ENCODE measurements around the gene FBXO39. TPM values are rescaled to one million over a fixed set of nuclear protein-coding genes. Genes with fewer than 3 reads are reported as not detected.
"Not testable (repeated sequence)": the region's sequence is repeated elsewhere in the genome, so short reads cannot be mapped to it uniquely, and the experiment has no call there.

Gene FBXO39
- total RNA-seq (2014; rRNA removed; shearing (Covaris generic)), result not detected in 2 replicates

DNA sequence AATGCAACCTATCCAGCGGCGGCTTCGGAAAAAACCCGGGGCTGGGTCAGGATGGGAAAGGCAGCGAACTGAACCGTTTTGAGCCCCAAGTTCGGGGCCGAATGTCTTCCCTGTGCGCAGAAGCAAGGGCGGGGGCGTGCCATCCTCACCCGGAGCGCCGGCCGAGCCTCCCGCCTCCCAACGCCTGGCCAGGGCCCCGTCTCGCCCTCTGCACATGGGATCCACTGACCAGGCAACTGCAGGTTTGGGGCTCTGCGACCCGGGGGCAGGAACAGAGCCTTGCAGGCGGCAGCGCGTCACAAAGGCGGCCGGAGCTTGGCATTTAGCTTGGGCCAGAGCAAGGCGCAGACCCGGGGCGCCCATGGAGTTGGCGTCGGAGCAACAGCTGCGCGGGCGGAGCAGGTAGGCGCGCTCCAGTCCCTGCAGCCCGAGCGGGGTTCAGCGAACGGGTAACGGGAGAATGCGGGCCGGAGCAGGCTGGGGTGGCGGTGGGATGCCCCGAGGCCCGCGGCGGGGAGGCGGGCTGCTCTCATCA is at the start of gene FBXO39:
Gene FBXO39 (plus strand): TSS at position 345 of the 535 bp plus-strand sequence. CDS start 3,654 bp downstream, outside the sequence.
- DNase-seq (ENCODE audit: low read depth), result no peak

DNA sequence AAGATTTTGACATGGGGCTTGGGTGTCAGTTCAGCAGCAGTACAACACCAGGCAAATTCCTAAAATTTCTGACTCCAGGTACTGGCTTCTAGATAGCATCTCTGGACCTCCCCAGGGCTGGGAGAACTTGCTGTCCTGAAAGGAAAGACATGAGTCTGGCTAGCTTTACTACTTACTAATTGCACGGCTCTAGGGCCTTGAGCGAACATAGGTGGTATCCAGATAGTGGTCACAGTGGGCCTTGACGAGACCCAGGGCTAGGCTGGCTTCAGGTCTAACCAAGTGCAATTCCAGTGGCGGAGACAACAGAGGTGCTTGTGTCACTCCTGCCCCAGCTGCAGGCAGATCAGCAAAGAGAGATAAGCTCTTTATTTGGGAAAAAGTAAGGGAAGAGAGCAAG is 46.5 kb upstream of the FBXO39 start:
- no peak for DNase-seq (ENCODE audit: low read depth)

- not testable (repeated sequence) for DNase-seq (ENCODE audit: low read depth)
Measured at GRCh38 chr17:6746665-6747064, 29.4 kb upstream of the FBXO39 start.

DNA sequence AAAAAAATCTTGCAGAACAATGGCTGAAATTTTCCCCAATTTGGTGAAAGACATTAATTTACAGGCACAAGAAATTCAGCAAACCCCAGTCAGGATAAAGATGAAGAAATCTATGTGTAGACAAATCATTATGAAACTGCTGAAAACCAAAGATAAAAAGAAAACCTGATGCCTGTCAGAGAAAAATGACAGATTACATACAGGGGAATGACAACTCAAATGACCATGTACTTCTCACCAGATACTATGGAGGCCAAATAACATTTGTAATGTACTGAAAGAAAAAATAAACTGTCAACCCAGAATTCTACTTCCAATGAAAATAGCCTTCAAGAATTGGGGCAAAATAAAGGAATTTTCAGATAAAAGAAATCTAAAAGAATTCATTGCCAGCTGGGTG is 27.4 kb upstream of the FBXO39 start:
- no peak for DNase-seq (ENCODE audit: low read depth)

DNA sequence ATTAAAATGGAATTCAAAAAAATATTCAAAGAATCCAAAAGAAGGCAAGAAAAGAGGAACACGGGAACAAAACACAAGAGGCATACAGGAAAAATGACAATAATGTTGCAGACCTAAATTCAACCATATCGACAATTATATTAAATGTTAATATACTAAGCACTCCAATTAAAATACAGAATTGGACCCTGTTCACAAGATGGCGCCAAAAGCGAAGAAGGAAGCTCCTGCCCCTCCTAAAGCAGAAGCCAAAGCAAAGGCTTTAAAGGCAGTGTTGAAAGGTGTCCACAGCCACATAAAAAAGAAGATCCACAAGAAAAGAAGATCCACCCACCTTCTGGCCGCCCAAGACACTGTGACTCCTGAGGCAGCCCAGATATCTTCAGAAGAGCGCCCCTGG is 26.5 kb upstream of the FBXO39 start:
- no peak for DNase-seq (ENCODE audit: low read depth)

DNA sequence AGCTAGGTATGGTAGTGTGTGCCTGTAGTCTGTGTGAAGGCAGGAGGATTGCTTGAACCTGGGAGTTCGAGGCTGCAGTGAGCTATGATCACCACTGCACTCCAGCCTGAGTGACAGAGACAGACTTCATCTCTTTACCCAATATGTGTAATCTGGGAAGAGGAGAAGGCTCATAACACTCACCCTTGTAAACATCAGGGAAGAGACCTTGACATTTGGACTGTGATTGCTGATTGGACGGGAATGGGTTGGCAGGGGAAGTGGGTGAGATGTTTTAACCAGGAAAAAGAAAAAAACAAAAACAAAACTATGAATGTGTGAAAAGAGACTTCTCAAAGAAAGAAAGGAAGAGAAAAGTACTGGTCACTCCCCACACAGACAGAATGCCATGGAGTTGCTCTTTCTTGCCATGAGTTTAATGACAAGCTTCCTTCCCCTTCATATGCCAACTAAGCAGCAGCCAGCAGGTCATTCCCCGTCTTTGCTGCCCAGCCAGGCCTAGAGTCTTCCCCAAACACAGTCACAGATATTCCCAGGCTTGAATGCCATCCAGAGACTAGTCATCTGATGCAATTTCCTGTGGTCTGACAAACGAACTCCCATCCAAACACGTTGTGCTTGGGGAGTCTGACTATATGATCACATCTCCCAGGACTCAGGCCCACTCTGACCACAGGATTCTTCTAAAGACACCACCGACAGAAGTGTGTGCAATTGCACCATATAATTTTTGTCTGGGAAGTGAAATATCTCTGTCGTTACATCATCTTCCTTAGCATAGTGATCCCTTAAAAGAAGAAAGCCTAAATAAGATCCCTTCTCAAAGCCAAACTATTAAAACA is 23.7 kb upstream of the FBXO39 start:
- peak; percentile 96 for DNase-seq (ENCODE audit: low read depth)

DNA sequence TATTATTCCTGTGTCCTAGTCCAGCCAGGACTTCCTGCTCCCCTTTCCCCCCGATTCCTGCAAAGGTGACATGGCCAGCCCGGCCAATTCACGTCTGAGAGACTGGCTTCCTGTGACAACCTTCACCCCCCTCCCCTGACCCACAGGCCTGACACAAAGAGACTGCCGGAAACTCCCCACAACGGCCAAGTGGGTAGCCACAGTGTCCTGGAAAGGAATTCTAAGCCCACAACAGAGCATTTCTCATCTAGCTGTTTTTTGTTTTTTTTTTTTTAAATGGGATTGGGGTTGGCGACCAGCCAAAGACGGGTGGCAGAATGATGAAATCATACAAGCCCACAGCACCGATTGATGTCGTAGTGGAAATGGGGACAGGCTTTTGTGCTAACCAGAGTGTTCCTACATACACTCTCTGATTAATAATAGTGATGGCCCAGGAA is 23.0 kb upstream of the FBXO39 start:
- DNase-seq (ENCODE audit: low read depth), result peak; percentile 91

DNA sequence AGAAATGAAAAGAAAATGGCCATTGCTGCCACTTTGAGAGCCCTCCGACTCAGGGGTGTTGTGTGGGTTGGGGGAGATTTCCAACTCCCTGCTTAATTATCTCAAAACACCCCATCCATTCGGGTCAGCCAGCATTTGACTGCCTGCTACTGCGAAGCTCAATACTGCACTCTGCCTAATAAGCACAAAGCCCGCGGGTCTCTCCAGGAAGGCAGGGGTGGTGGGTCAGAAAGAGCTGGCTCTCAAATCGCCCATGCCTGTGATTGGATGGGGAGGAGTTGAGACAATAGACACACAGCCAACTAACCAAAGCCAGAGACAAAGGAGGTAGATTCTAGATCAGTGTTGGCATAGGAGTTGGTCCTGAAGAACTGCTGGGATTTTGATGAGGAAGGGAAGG is 22.5 kb upstream of the FBXO39 start:
- no peak for DNase-seq (ENCODE audit: low read depth)

- peak; percentile 7 for DNase-seq (ENCODE audit: low read depth)
Measured at GRCh38 chr17:6755281-6755680, 20.7 kb upstream of the FBXO39 start.

DNA sequence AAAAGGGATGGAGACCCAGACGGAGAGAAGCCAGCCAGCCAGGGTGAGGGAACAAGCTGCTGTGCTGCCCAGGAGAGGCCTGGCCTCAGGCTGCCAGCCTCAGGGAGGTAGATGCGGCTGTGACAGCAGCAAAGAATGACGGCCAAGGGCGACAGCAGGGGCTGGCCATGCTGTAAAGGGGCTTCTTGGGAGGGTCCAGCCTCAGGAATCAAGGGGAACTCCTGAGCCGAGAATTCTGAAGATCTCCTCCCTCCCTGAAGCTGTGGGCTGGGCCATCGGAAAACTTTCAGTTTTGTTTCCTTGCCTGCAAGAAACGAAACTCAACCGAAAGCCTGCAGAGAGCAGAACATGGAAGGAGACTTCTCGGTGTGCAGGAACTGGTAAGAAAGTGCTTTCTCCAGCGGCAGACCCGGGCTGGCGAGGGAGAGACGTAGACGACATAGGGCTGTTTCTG is 20.3 kb upstream of the FBXO39 start, which contains the start of gene XAF1:
Gene XAF1 (plus strand): TSS at position 316 of the 454 bp plus-strand sequence. CDS start 33 bp downstream, at position 349.
- DNase-seq (ENCODE audit: low read depth), result peak; percentile 66

- DNase-seq (ENCODE audit: low read depth), result no peak
Measured at GRCh38 chr17:6756425-6757031, 19.5 kb upstream of the FBXO39 start.

- DNase-seq (ENCODE audit: low read depth), result no peak
Measured at GRCh38 chr17:6757747-6758146, 18.3 kb upstream of the FBXO39 start.

DNA sequence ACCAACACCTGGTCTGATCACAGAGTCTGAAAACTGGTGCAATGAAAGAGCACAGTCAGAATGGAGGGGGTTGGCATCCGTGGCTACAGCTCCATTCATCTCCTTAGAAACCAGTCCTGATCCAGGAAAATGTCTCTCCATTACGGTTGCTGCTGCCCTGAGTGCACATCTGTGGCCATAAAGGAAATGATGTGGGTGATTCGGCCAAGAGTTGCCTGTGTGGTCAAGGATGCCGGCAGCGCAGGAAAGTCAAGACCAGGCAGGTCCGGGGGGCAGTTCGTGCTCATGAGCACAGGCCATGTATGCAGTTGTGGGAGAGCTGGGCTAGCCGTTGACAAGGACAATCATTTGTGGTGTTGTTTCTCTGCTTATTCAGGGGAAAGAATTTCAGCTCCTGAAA is 14.2 kb upstream of the FBXO39 start:
- DNase-seq (ENCODE audit: low read depth), result no peak

DNA sequence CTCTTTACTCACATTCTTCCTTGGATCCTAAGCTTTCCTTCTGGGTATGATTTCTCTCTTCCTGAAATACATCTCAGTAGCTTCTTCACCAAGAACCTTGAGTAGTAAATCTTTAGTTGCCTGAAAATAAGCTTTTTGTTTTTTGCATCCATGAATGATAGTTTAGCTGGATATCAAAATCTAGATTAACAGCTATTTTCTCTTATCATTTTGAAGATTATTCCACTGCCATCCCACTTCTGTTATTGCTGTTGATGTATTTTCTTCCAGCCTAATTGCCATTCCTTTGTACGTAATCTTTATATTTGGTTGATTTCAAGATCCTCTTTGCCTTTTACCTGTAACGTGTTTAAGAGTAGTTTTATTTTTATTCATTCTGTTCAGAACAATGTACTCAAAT is 7.6 kb upstream of the FBXO39 start:
- no peak for DNase-seq (ENCODE audit: low read depth)

DNA sequence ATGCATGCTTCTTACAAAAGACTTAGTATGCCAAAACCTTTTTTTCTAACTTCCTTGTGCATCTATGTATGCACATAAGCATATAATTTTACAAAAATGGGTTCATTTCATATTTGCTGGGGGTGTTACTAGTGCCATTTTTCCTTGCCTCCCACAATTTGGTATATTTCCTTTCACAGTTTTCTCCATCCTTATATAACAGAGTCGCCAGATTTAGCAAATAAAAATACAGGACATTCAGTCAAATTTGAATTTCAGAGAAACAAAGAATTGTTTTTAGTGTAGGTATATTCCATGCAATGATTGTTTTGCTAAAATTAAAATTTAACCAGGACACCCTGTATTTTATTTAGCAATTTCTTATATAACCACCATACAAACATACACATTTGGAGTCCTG is 4.0 kb upstream of the FBXO39 start:
- no peak for DNase-seq (ENCODE audit: low read depth)

GRCh38 chr17:6774906-6775305 is 1.1 kb upstream of the FBXO39 start:
- DNase-seq (ENCODE audit: low read depth), result not testable (repeated sequence)

DNA sequence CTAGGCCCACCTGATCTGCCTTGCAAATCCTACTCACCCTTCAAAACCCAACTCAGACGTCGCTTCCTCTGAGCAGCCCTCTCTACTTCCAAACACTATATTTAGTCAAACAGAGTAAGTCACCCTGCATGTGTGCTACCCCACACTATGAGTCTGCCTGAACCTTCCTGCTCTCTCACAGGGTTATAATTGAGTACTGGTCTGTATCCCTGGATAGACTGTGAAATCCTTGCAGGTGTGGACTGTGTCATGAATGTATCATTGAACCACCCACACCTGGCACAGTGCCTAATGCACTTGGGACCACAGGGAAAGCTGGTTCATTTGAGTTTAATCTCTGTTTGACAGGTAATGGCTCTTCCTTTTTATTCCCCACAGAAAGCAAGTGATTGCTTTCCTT is 3.4 kb downstream of the FBXO39 start:
- DNase-seq (ENCODE audit: low read depth), result no peak

GRCh38 chr17:6780001-6780400 is 4.0 kb downstream of the FBXO39 start:
- DNase-seq (ENCODE audit: low read depth), result no peak

GRCh38 chr17:6780886-6781285 is 4.9 kb downstream of the FBXO39 start:
- DNase-seq (ENCODE audit: low read depth), result no peak

DNA sequence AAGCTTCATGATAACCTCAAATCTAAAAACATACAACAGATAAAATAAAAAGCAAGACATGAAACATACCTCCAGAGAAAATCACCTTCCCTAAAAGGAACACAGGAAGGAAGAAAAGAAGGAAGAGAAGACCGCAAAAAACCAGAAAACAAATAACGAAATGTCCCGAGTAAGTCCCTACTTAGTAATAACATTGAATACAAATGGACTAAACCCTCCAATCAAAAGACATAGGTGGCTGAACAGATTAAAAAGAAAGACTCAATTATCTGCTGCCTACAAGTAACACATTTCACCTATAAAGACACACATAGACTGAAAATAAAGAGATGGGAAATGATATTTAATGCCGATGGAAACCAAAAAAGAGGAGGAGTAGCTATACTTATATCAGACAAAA is 6.2 kb downstream of the FBXO39 start:
- no peak for DNase-seq (ENCODE audit: low read depth)

DNA sequence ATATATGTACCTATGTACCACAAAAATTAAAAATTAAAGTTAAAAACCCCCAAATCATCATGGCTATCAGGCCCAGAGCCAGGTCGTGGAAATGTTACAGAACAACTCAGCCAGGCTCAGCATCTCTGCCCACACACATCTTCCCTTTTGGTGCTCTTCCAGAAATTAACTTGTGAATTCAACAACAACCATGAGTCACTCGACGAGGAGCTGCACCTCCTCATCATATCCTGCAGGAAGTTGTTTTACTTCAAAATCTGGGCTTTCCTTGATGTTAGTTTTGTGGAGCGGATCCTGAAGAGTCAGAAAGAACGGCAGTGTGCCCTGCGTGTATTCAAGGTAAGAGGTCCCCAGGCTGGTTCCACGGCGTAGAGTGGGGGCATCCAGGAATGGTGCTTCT is 10.6 kb downstream of the FBXO39 start:
- peak; percentile 64 for DNase-seq (ENCODE audit: low read depth)

GRCh38 chr17:6787081-6787693 is 11.2 kb downstream of the FBXO39 start:
- DNase-seq (ENCODE audit: low read depth), result no peak

Measured in RPMI7951 (cell line).